Heart left ventricle (tissue), 16 donors: ENCODE results near the gene BAIAP2L2. TPM values are rescaled to one million over a fixed set of nuclear protein-coding genes. Genes with fewer than 3 reads are reported as not detected.

Experiments used
- ATAC-seq, 4 donors: fragments of 200-7000 bp; cut with Tn5 transposase; one replicate each; pipeline ENCODE4 v1.9.1; 2020 to 2022; ENCODE audit warnings: moderate library complexity in 4 of 4, mild to moderate bottlenecking in 3 of 4, moderate number of reproducible peaks in 1 of 4
- DNase-seq, 5 donors: peaks; one replicate each; pipeline ENCODE4 v3.0.0-alpha.2; 2020
- H3K27ac ChIP-seq, 12 donors: fragments of 200-600 bp; sonication (generic) in 4 of 12; one replicate each; pipeline versions ENCODE4 v1.5.0 to v1.8.0; 2016 to 2022; ENCODE audit warnings: mild to moderate bottlenecking in 2 of 12
- H3K27me3 ChIP-seq, 9 donors: fragments of 200-600 bp; sonication (generic) in 2 of 9; one replicate each; pipeline versions ENCODE4 v1.5.1 to v1.8.0; 2016 to 2022; ENCODE audit warnings: mild to moderate bottlenecking in 3 of 9
- H3K36me3 ChIP-seq, 9 donors: fragments of 200-600 bp; sonication (generic) in 2 of 9; one replicate each; pipeline versions ENCODE4 v1.5.0 to v1.8.0; 2018 to 2022; ENCODE audit warnings: mild to moderate bottlenecking in 2 of 9
- H3K4me1 ChIP-seq, 12 donors: fragments of 200-600 bp; sonication (generic) in 4 of 12; one replicate each; pipeline versions ENCODE4 v1.5.0 to v1.8.0; 2016 to 2022; ENCODE audit warnings: mild to moderate bottlenecking in 3 of 12
- H3K4me3 ChIP-seq, 12 donors: fragments of 200-600 bp; sonication (generic) in 4 of 12; one replicate each; pipeline versions ENCODE4 v1.5.0 to v1.8.0; 2017 to 2022; ENCODE audit warnings: mild to moderate bottlenecking in 9 of 12, moderate library complexity in 4 of 12
- H3K9me3 ChIP-seq, 12 donors: fragments of 200-600 bp; sonication (generic) in 4 of 12; one replicate each; pipeline versions ENCODE4 v1.5.0 to v1.8.0; 2016 to 2022; ENCODE audit warnings: mild to moderate bottlenecking in 1 of 12
- POLR2A ChIP-seq, 2 donors: fragments of 450-650 bp; IDR thresholded peaks; one replicate each; pipeline ENCODE4 v1.6.1; 2017; ENCODE audit warnings: antibody characterized with exemption in 2 of 2, mild to moderate bottlenecking in 2 of 2, moderate library complexity in 2 of 2
- whole genome bisulfite sequencing, 4 donors: extraction: QIAGEN DNeasy Blood & Tissue Kit in 2 of 4; methylation state at CpG; one replicate each; pipeline versions ENCODE4 v1.1.5 to v1.1.7; 2013 to 2018; 5-methylcytosine and 5-hydroxymethylcytosine counted together
- intact Hi-C, 10 donors: fragments of 100-400 bp; cut with DNase I; formaldehyde crosslinking; loops; one replicate each; pipeline versions ENCODE4 v1.11.1 to v1.14.2; 2022
- polyA plus RNA-seq, 2 donors: library from polyadenylated mRNA; stranded (reverse); fragments of 200-250 nt; gene quantifications; one replicate each; pipeline ENCODE4 v1.2.3, GENCODE V29; 2013
- total RNA-seq, 9 donors: library from RNA; depleted of rRNA in 2 of 9; stranded (reverse); fragments of >200 nt in 2 of 9; fragmentation: NEBNext Ultra II Directional in 3 of 9; extraction: Animal tissue kit (Norgen Biotek cat#: 25700) in 3 of 9; gene quantifications; one replicate each; pipeline versions ENCODE4 v1.1.0 to v1.2.4, GENCODE V29; 2016 to 2023
- TF ChIP-seq, protein P1 (sequence below), 12 donors: fragments of 200-600 bp; sonication (generic) in 4 of 12; IDR thresholded peaks; one replicate each; pipeline versions ENCODE4 v1.5.0 to v1.8.0; 2018 to 2022; ENCODE audit warnings: antibody characterized with exemption in 12 of 12, mild to moderate bottlenecking in 5 of 12
- donor health status: ischemic (EF 13 %, LVEDD 7.1; RV severe dilation, severe dysfunction).
- donor health status: healthy with polysubstance abuse.
- donor health status: DM: no; HTN: yes; CAD: no.
- donor health status: DM: no; HTN: no; CAD: no.
- donor health status: ischemic (EF 25% LVEDD 6.9; RV normal size, moderate dysfunction).
- donor health status: ischemic (EF 25% LVEDD 5.7; RV mildly dilated, moderate dysfunction).
- donor health status: healthy.
- donor health status: DM: yes; HTN: yes; CAD: no.
- donor health status: ischemic (EF 35%, LVEDD 5.7; RV mildly dilated, moderate dysfunction).
- donor health status: nonischemic (EF 11% LVEDD 7.7; RV severe dilation, severe dysfunction).
- donor health status: DM: yes; HTN: yes; CAD: no.
- donor health status: PGD.
- donor health status: ischemic (EF 29% LVEDD 5.4; RV normal size, mild dysfunction).
- donor health status: nonischemic (EF 23%, LVEDD 6.1; RV moderate dilation, normal function).

The BAIAP2L2 gene
- total and polyA plus RNA-seq, 11 donors: 0.09 to 0.30 (median 0.22) TPM; not detected in 1

GRCh38 chr22:38075105-38075825, 35.2 kb downstream of the BAIAP2L2 start:
- Histone ChIP-seq H3K4me1 (peaks cover 0 to 11% (median 3%) of the 10 kb centered on the region in 12 donors), H3K27ac (no peak overlapping the region), H3K4me3 (no peak overlapping the region), H3K36me3 (peaks cover 0 to 42% (median 35%) of the 10 kb centered on the region in 9 donors), H3K27me3 (peaks cover 0 to 1% (median 0%) of the 10 kb centered on the region in 9 donors), H3K9me3 (no peaks in the 10 kb centered on the region)
- ATAC-seq: no peak
- intact Hi-C loops: loop anchor here in 1 of 10 donors (10.0 kb wide), 1 partner anchor 250 kb away; no protein-coding TSS in a partner anchor
- WGBS, 4 donors: 94 to 96% (median 95%) methylated on average over 29 to 32 of the region's 32 CpGs
- peak in 1 of 5 donors; percentile 38 for DNase-seq
- no peak for TF ChIP-seq POLR2A (IDR thresholded peaks at IDR 0.05)
- TF ChIP-seq, protein P1, sequence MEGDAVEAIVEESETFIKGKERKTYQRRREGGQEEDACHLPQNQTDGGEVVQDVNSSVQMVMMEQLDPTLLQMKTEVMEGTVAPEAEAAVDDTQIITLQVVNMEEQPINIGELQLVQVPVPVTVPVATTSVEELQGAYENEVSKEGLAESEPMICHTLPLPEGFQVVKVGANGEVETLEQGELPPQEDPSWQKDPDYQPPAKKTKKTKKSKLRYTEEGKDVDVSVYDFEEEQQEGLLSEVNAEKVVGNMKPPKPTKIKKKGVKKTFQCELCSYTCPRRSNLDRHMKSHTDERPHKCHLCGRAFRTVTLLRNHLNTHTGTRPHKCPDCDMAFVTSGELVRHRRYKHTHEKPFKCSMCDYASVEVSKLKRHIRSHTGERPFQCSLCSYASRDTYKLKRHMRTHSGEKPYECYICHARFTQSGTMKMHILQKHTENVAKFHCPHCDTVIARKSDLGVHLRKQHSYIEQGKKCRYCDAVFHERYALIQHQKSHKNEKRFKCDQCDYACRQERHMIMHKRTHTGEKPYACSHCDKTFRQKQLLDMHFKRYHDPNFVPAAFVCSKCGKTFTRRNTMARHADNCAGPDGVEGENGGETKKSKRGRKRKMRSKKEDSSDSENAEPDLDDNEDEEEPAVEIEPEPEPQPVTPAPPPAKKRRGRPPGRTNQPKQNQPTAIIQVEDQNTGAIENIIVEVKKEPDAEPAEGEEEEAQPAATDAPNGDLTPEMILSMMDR (IDR thresholded peaks at IDR 0.05): no peak

GRCh38 chr22:38074181-38075104, 36.0 kb downstream of the BAIAP2L2 start:
- Histone ChIP-seq H3K27me3 (no peaks in the 10 kb centered on the region), H3K36me3 (peaks cover 0 to 42% (median 35%) of the 10 kb centered on the region in 9 donors), H3K9me3 (no peaks in the 10 kb centered on the region), H3K4me3 (no peak overlapping the region), H3K27ac (no peak overlapping the region), H3K4me1 (peaks cover 0 to 18% (median 9%) of the 10 kb centered on the region in 12 donors)
- 77 to 88% (median 81%) methylated on average over 21 to 47 of the region's 47 CpGs for WGBS, 4 donors
- DNase-seq (peak in 1 of 5 donors; percentile 60), ATAC-seq (no peak)
- TF ChIP-seq POLR2A (IDR thresholded peaks at IDR 0.05): no peak
- TF ChIP-seq, protein P1 (IDR thresholded peaks at IDR 0.05): peak in 6 of 12 donors; percentile 10 to 36 (median 29)
- intact Hi-C loops: loop anchor here in 1 of 10 donors (10.0 kb wide), 1 partner anchor 250 kb away; no protein-coding TSS in a partner anchor

DNA sequence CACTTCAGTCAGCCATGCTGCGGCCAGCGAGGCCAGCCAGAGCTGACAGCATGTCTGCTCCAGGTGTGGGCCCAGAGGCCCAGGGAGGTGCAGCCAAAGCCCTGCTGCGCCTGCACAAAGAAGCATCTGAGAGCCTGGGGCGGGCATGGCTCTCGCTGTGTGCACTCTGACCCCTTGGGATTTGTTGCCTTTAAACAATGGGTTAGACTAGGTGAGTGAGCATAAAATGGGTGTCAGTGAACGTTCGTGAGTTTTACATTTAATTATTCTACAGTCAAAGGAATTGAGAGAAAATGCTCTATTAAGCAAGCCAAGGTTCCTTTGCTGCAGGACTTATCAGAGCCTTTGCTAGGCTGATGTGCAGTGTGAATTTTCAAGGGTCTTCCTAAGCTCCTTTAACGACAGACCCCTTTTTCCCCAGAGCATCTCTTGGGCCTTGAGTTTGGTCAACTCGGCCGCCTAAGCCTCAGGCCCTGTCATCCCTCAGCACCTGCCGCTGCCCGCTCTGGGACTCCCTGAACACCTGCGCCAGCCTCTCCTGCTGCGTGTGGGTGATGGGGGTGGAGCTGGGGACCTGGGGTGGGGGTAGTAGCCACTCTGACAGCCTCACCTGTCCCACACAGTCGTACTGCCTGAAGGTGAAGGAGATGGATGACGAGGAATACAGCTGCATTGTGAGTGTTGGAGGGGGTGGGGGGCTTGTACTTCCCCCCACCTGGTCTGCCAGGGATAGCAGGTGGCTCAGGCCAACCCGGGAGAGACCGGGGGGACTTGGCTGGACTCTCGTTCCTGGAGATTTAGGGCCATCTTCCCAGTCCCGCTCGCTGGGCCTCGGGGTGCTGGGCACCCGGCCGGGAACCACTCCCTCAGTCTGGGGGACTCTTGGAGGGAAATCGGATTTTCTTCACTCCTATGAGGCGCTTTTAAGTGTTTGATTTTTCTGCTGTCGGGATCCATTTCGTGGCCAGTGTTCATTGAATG, 37.0 kb downstream of the BAIAP2L2 start:
- TF ChIP-seq POLR2A (IDR thresholded peaks at IDR 0.05): no peak
- TF ChIP-seq, protein P1 (IDR thresholded peaks at IDR 0.05): no peak
- Histone ChIP-seq H3K9me3 (no peaks in the 10 kb centered on the region), H3K27ac (no peak overlapping the region), H3K27me3 (no peaks in the 10 kb centered on the region), H3K4me3 (no peak overlapping the region), H3K4me1 (peaks cover 0 to 25% (median 17%) of the 10 kb centered on the region in 12 donors), H3K36me3 (peaks cover 0 to 45% (median 35%) of the 10 kb centered on the region in 9 donors)
- intact Hi-C loops: loop anchor here in 1 of 10 donors (10.0 kb wide), 1 partner anchor 251 kb away; no protein-coding TSS in a partner anchor
- 92 to 96% (median 94%) methylated on average over 28 of the region's 28 CpGs for WGBS, 4 donors
- ATAC-seq (no peak), DNase-seq (peak in 2 of 5 donors; percentile 13 to 49)
